GM19238 (cell line): ENCODE measurements around the gene MIGA1.
"Not testable (repeated sequence)": the region's sequence is repeated elsewhere in the genome, so short reads cannot be mapped to it uniquely, and the experiment has no call there.

Experiments
- DNase-seq: peaks from one replicate; pipeline ENCODE4 v3.0.0; 2011; ENCODE audit warnings: low spot score; ENCODE audit not compliant: insufficient read length

Gene MIGA1

GRCh38 chr1:77779529-77780281, at the start of gene MIGA1:
Gene MIGA1 (plus strand): TSS chr1:77779649. CDS start chr1:77783253, 3,604 bp downstream.
- DNase-seq: peak; percentile 65

- no peak for DNase-seq
These were observed 47.4 kb upstream of the MIGA1 start for GRCh38 chr1:77732090-77732489.

- DNase-seq: no peak
These were observed 40.2 kb upstream of the MIGA1 start for GRCh38 chr1:77739235-77739634.

- DNase-seq: no peak
These were observed 38.1 kb upstream of the MIGA1 start for GRCh38 chr1:77741316-77741715.

GRCh38 chr1:77742011-77742555, 37.4 kb upstream of the MIGA1 start:
- DNase-seq: no peak

GRCh38 chr1:77744576-77744975, 34.9 kb upstream of the MIGA1 start:
- DNase-seq: no peak

- DNase-seq: not testable (repeated sequence)
These were observed 30.0 kb upstream of the MIGA1 start for GRCh38 chr1:77749489-77749888.

- no peak for DNase-seq
These were observed 23.2 kb upstream of the MIGA1 start for GRCh38 chr1:77756052-77756754.

GRCh38 chr1:77757066-77757584, 22.3 kb upstream of the MIGA1 start:
- no peak for DNase-seq

GRCh38 chr1:77757603-77758002, 21.8 kb upstream of the MIGA1 start:
- DNase-seq: no peak

GRCh38 chr1:77759071-77760028, 20.1 kb upstream of the MIGA1 start, which contains the start of gene USP33:
Gene USP33 (minus strand): TSS chr1:77759852. CDS start chr1:77741697, 18,155 bp downstream.
- DNase-seq: peak; percentile 76

- DNase-seq: no peak
These were observed 17.4 kb upstream of the MIGA1 start for GRCh38 chr1:77762072-77762476.

- DNase-seq: no peak
These were observed 11.4 kb upstream of the MIGA1 start for GRCh38 chr1:77768006-77768405.

- DNase-seq: no peak
These were observed 3.3 kb upstream of the MIGA1 start for GRCh38 chr1:77776007-77776700.

GRCh38 chr1:77781683-77782082, 2.2 kb downstream of the MIGA1 start:
- no peak for DNase-seq

GRCh38 chr1:77783141-77783540, 3.7 kb downstream of the MIGA1 start:
- DNase-seq: no peak

- not testable (repeated sequence) for DNase-seq
These were observed 6.8 kb downstream of the MIGA1 start for GRCh38 chr1:77786093-77786741.

- DNase-seq: no peak
These were observed 15.1 kb downstream of the MIGA1 start for GRCh38 chr1:77794550-77794949.

- DNase-seq: no peak
These were observed 17.4 kb downstream of the MIGA1 start for GRCh38 chr1:77796695-77797405.
